Ecto neural progenitor cell (in vitro differentiated cells): ENCODE results near the gene NFYA.

Source experiments
- DNase-seq: peaks from one replicate; pipeline ENCODE4 v3.0.0-alpha.2; 2018; ENCODE audit warnings: low spot score

NFYA gene

DNA sequence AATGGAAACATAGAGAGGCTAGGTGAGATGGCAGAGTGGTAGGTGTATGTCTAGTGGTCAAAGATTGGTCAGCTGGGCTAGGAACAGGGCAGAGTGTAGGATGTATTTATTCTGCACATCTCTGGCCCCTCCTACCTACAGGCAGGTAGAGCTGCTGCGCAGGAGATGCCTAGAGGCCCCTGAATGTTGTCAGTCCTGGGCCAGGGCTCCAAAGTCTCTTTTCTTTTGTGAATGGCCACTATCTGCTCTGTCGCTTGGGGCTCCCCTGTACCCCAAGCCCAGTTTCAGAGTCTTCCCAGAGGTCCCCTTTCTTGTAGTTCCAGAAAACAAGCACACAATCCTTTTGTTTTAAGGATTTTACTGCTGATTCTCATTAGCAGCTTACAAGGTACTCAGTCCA, 25.5 kb upstream of the NFYA start:
- no peak for DNase-seq

DNA sequence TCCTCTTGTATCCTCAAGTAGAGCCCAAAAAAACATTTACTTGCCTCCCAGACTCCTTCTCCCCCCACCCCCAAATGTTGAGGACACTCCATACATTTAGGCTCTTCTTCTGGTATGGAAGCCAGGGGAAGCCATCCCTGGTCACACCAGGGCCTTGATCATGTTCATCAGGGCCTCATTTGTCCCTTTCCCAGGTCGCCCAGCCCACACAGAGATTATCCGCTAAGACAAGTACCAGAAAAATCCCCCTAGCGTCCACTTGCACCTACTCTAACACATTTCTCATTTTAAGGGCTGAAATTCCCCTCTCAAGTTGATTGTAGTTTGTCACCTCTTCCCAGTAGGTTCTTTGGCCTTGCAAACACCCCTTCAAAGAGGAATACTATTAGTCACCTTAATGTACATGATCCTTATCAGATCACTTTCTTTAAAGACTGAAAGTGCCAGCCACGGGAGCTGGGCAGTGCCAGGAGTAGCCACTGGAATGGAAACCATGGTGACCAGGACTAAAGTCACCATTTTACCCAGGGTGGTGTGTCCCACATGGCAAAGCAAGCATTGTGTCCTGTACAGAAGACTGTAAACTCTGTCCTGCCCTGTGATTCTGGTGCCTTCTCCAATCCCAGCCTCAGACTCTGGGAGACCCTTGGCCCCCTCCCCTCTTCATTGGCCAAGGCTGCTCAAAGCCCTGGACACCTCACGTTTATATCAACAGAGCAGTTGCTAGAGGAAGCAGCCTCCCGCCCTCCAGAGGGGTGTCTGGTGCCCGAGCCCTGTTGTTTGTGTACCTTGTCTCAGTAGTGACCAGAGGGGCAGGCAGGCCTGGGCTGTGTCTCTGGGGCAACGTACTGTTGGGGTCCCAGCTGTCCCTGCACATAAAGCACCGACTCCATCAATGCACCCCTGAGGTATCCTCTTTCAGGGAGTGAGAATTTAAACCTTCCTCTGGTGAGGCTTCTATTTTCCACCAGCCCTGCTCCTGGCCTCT, 24.7 kb upstream of the NFYA start:
- no peak for DNase-seq

DNA sequence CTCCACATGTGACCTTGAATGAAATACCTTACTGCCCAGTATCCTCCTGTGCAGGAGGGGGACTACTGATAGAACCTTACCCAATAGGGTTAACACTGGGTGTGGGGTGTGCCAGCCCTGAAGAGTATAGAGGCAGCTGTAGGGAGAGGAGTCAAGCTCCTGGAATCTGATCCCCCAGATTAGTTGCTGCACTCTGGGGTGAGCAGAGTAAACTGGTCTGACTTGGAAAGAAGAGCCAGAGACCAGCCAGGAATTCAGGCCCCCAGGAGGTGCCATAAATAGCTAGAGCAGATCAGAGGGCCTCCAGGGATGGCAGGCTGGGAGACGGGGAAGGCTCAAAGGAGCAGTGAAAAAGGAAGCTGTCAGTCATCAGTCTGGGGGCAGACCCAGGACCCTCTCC, 23.3 kb upstream of the NFYA start:
- DNase-seq: no peak

DNA sequence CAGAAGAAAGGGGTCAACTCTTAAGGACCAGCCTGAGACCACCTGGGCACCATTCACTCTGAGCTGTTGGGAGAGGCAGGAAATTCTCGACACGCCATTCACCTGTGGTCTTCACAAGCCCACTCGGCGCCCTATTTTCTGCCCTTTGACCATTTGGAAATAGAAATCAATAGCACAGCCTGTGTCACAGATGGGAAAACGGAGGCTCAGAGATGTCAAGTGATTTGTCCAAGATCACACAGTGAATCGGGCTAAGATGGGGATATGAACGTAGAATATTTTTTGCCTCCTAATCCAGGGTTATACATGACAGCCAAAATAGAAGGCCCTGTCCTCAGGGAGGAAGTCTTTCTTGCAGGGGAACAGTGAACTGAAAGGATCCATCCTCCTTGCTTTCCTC, 22.8 kb upstream of the NFYA start:
- no peak for DNase-seq

DNA sequence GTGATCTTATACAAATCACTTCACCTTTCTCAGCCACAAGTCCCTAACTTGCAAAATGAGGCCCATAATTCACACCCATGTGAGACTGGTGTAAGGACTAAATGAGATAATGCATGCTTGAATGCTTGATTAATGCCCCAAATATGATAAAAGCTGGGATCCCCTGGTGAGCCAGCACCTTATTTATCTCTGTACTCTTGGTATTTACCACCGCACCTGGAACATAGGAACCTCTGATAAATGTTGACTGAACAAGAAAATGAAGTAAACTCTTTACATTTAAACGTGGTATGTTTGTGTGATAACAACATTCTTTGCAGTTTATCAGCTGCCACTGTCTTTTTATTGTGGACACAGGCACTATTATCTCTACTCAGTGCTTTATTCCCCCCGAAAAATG, 22.2 kb upstream of the NFYA start:
- no peak for DNase-seq

DNA sequence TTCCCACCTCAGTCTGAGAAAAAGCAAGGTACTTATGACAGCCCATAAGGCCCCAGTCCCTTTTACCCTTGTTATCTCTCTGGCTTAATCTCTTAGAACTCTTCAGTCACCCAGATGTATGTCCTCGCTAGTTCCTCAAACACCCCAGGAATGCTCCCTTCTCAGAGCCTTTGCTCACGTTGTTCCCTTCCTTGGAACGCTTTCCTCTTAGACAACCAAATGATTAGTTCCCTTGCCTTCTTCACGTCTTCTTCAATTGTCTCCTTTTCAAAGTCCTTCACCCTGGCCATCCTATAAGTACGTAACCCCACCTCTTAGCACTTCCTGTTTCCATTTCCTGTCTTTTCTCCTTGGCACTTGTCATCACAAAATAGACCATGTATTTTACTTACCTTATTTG, 20.9 kb upstream of the NFYA start:
- no peak for DNase-seq

DNA sequence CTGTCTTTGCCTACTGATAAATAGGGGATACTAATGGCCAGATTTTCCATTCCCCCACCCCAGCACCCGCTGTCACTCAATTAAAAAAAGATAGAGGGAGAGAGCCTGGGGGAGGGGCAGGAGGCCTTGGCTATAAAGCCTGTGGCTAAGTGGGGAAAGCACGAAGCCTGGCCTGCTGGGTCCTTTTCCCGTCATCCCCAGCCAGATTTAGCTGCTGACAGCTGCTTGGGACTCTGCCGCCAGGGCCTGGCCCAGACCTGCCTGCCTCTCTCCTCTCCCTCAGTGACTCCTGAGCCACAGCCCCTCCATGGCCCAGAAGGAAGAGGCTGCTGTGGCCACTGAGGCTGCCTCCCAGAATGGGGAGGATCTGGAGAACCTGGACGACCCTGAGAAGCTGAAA, 19.7 kb upstream of the NFYA start, which contains the start of gene APOBEC2:
Gene APOBEC2, plus strand, starts transcription at position 162 of the 400 bp plus-strand sequence. Its CDS starts 146 bp downstream, at position 308.
- DNase-seq: no peak

DNA sequence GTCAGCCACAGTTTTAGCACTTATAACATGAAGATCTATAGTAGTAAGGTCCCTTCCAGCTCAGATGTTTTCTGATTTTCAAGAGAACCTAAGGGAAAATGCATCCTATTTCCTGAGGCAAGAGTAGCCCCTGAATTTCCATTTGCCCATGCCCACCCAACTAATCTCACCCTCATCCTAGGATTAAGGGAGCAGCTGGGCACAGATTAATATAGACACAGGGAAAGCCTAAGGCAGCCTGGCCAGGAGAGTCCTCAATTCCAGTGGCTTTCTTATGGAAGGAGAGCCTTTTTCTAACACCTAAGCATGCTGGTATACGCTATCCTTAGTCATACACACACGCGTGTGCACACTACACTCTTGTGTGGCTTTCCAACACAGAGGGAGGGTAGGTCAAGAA, 18.3 kb upstream of the NFYA start:
- no peak for DNase-seq

DNA sequence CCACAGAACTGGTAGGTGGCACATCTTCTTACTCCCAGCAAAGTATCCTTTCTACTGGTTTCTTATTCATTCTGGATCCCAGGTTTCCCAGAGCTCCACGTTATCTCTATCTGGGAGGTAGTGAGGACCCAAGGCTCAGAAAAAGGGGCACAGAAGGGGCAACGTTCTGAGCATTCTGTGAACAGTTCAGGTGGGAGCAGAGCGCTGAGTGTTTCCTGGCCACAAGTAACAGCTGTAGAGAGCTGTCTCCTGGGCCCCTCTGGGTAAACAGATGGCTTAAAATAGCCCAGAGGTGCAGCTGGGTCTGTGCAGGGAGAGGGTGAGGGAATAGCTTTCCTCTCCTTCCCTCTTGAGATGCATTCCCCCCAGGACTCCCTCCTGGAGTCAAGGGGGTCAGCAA, 17.6 kb upstream of the NFYA start:
- no peak for DNase-seq

DNA sequence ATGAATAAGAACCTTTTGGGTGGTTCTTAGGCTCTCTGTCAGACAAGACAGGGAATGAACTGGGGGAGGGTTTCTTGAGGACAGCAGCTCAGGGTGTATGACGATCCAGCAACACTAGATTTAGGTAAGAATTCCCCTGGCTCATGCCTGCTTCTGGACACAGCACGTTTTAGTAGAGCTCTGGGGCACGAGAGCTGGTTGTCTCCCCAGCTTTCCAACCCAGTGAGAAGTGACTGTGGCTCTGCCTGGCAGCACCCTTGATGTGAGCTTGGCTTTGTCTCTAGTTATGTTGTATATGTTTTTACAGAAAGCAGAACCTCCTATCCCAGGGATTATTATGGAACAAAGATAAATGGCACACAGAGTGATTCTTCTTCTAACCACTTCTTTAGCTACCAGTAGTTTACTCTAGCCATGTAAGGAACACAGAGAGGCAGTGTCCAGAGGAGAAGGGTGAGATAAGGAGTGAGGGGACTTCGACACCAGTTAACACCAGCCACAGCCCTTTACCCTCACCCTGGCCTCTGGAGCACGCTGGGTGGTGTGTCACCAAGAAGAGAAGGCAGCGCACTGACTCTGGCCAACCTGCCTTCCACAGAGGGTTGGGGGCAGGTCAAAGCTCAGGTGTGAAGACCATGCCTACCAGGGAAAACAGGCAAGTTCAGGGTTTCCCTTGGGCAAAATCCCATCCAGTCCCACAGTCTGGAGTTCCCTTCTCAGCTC, 15.8 kb upstream of the NFYA start:
- no peak for DNase-seq

DNA sequence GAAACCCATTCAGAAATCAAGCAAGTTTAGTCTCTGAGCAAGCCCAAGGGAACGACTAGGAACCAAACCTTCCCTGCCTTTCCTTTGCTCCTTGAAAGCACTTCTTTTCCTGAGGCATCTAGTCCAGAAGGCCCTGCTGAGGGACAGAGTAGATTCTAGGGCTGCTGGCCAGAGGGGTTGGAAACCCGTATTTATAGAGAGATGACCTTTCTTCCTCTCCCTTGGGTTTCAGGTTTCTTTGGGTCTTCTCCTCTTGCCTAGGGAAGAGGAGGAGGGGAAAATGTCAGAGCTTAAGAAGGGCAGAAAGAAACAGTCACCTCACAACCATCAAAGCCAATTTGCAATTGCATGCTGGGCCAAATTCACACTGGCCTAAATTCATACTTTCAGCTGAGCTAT, 14.0 kb upstream of the NFYA start:
- DNase-seq: no peak

DNA sequence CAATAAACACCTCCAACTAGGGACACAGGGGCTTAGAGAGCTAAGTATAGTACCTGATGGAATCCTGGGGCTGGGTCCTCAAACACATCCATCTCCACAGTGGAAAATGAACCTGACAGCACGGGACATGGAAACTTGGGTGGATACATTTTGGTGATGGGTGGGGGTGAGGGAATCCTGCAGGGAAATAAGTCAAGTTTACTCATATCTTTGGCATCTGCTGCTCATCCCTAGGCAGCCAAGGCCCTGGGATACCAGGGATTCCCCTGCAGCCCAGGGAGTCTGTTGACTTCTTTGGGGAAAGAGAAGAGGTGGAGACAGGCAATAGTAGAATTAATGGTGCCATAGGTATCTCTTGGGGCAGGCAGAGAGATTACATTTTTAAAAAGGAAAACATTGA, 13.2 kb upstream of the NFYA start:
- DNase-seq: no peak

DNA sequence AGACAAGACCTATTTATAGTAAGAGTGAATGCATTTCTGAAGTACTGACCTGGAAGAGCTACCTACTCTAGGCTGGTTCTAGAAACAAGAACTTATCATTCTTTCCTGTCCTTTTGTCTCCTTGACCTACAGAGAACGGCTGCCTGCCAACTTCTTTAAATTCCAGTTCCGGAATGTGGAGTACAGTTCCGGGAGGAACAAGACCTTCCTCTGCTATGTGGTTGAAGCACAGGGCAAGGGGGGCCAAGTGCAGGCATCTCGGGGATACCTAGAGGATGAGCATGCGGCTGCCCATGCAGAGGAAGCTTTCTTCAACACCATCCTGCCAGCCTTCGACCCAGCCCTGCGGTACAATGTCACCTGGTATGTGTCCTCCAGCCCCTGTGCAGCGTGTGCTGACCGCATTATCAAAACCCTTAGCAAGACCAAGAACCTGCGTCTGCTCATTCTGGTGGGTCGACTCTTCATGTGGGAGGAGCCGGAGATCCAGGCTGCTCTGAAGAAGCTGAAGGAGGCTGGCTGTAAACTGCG, 11.5 kb upstream of the NFYA start:
- DNase-seq: no peak

DNA sequence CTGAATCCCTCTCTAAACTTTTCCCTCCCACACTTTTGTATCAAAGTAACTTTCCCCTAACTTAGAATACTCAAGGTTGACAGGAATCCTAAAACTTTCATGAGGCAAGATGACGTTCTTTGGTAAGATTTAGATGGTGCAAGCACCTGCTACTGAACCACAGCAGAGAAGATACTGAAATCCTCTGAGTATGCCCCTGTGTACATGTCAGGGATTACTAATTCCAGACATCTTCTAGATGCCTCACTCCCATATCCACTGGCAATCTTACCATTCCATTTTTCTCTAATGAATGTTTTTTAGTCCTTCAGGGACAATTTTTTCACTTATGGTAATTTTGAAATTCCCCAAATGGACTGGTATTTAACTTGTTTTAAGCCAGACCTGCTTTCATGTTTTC, 10.7 kb upstream of the NFYA start:
- no peak for DNase-seq

DNA sequence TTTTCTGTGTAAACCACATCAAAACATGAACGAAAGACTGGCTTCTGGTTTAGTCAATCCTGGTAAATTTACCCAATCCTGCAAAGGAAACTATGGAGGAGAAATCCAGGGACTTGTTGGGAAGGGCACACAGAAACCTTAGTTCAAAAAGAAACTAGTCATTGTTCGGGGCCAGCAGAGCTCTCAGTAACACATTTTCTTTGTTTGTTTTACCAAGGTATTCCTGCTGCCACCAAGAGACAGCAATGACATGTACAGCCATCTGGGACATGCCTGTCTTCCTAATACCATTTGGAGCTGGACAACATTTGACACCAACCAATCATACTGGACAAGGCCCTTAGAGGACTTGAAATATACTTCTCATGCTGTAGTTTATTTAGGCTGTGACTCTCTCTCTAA, 8.9 kb upstream of the NFYA start:
- no peak for DNase-seq

DNA sequence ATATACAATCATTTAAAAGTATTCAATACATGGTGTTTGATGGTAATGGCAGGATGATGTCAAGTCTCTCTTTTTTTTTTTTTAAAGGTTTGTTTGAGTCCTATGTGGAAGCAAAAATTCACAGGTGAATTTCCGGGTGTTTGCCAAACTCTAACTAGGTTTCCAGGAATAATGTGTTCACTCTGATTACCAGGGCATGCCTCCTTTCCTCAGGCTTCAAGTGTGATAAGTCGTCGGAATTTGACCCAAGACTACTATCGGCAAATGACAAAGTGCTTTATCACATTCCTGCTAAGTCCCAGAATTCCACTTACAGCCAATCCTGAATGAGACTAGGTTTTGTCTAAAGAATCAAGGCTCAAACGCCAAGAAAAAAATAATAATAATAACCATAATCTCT, 7.9 kb upstream of the NFYA start:
- no peak for DNase-seq

DNA sequence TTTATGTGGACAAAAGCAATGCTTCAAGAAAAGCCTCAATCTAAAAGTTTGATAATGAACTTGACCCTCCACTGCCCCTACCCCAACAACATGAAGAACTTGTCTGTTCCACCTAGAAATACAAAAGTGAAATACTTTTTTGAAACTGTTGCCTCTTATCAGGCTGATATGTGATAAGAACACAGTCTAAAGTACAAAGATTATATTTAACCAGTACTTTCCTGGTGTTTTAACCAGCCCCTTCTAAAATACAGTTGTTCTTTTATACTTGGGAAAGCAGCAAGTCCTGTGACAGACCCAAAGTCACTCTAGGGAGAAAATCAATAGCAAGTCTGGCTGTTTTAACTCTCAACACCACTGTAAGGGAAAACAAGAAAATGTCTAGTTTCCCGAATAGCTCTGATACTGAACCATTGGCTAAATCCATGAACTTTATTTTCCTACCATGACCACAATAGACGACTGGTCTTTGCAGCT, 7.2 kb upstream of the NFYA start:
- DNase-seq: no peak

DNA sequence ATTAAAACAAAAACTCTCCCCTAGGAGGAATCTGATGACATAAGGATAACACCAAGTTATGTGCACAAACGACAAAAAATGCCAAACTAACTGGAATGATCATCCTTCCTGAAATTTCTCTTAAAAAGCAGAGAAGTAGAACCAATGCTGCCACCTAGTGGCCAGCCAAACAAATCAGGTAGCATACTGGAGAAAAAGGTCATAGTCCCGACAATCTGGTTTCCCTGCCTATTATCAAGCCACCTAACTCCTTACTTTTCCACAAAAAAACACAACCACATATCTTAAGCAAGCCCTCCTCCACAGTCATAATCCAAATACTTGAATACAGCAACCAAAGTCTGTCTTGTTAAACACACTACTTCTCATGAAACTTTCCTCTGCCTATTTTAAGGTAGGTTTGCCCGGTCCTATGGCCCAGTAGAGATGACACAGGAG, 5.9 kb upstream of the NFYA start:
- DNase-seq: no peak

DNA sequence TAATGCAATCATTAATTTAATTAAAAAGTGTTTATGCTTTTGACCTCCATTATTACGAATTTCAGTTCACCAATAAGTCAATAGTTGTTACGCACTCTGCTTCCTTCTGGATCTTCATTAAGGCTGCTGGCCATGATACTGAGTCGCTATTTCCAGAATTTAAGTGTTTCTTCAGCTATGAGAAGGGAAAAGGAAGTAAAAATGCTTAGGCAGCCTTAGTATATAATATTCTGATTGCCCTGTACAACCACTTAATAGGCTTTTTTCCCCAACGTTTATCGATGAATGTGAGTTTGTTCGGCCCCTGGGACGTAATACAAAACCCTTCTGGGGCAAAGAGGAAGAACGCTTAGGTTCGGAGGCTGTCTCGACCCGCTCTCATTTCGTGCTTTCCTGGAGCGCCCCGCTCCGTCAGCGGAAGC, 1.3 kb upstream of the NFYA start:
- DNase-seq: no peak

DNA sequence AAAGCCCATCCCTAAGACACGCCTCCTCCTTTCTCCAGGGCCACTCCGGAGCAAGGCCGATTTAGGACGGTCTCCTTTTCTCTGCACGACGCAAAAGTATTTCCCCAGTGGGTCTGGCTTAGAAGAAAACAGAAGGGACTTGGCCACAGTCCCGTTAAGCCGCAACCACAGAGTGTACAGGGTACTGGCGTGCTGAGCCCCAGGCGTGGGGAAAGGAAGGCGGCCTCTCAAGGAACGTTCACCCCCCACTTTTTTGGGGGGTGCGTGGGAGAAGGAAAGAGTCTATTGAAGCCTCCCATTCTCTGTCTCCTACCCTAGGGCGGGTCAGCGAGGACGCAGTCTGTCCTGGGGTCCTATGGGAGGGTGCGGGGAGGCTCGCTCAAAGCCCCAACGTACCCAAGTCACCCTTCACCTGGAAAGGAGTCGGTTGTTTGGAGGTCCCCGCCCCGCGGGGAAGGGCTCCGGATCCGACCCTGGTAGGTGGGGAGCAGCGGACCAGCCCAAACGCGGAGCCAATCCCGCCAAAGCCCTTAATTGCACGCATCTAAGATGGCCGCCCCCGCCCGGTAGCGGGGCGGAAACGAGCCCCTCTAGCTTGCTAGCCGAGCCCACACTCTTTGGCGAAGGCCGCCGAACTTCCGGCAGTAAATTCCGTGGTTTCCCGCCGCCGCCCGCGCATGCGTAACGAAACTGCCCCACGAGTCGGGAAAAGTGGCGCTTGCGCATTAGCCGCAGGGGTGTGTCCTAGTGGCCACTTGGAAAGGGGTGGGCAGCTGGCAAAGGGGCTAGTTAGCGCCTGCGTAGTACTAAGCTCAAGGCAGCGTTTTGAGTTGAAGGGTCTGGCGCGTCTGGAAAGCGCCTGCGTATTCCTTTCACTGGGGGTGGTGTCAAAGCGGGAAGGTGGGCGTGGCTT, 595 bp upstream of the NFYA start, which contains the start of gene OARD1:
Gene OARD1, minus strand, starts transcription at position 434 of the 913 bp plus-strand sequence. CDS start 722 bp downstream, outside the sequence.
- peak; percentile 99 for DNase-seq

DNA sequence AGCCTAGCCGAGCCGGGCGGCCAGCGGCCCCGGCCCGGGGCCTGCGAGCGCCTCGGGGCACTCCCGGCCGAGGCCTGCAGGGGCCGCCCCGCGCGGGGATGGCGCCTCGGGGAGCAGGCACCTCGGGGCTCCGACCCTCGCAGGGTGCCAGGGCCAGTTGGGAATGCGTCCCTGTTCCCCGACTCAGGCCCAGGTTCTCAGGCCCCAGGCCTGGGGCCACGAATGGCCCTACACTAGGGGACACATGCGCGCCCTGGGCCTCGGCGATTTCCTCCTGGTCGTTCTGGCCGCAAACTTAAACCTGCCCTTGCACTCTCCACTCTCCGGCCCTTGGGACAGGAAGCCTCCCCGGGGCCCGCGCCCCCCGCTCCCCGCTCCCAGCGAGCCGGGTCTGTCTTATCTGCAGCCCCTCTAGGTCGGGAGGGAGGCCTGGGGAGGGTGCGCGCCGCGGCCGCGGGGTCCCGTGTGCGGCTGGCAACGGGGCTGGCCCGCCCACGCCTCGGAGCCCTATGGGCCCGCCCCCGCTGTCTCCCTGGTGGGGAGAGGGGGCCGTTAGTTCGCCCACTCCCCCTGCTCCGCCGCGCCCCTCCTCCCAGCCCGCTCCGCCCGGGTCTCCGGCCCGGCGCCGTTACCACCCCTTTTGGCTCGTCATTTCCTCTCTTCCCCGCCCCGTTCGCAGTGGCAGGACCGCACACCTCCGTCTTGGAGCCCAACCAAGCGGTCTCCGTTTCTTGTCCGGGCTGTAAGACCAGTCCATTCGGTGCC, 611 bp downstream of the NFYA start:
- DNase-seq: peak; percentile 90
